Keratinocyte (primary cell): Measurements from ENCODE around the gene EID3. TPM values are rescaled to one million over a fixed set of nuclear protein-coding genes. Genes with fewer than 3 reads are reported as not detected.

Source experiments
- DNase-seq: peaks from one replicate; pipeline ENCODE4 v3.0.0-alpha.2; 2011; ENCODE audit warnings: low read depth, missing footprints, low spot score
- FAIRE-seq: peaks from 2 replicates; lab custom pipeline; 2011; peaks lifted over from hg19 to GRCh38; lab: Jason Lieb, UNC
- H2AFZ ChIP-seq: 2 replicates; pipeline ENCODE4 v1.6.0; 2012; ENCODE audit warnings: low read length, control low read depth, inconsistent platforms; ENCODE audit not compliant: control insufficient read depth
- H3K27ac ChIP-seq: 2 replicates; pipeline ENCODE4 v1.5.1; 2011; ENCODE audit warnings: low read length; ENCODE audit not compliant: control insufficient read depth, insufficient read depth
- H3K27me3 ChIP-seq: 3 replicates; pipeline ENCODE4 v1.6.0; 2011; ENCODE audit warnings: low read length; ENCODE audit not compliant: control insufficient read depth, insufficient read depth; ENCODE audit errors: extremely low read depth
- H3K36me3 ChIP-seq, 2 experiments: 2 replicates in 1 of 2; 3 replicates in 1 of 2; pipeline ENCODE4 v1.5.1; 2011; ENCODE audit warnings: low read length in 2 of 2, mild to moderate bottlenecking in 1 of 2; ENCODE audit not compliant: control insufficient read depth in 2 of 2, insufficient read depth in 2 of 2; ENCODE audit errors: extremely low read depth in 1 of 2
- H3K4me1 ChIP-seq: 3 replicates; pipeline ENCODE4 v1.5.1; 2011; ENCODE audit warnings: low read length; ENCODE audit not compliant: control insufficient read depth, insufficient read depth; ENCODE audit errors: extremely low read depth
- H3K4me2 ChIP-seq: 3 replicates; pipeline ENCODE4 v1.6.0; 2011; ENCODE audit warnings: low read depth, low read length; ENCODE audit not compliant: control insufficient read depth, insufficient read depth; ENCODE audit errors: extremely low read depth
- H3K4me3 ChIP-seq, 3 experiments: fragments of 200-600 bp in 1 of 3; sonication (generic) in 1 of 3; 2 replicates in 2 of 3; 3 replicates in 1 of 3; pipeline ENCODE4 v1.5.1; 2011 to 2016; ENCODE audit warnings: low read length in 3 of 3, mild to moderate bottlenecking in 3 of 3, control low read depth in 2 of 3, inconsistent platforms in 1 of 3, low read depth in 1 of 3, mixed read lengths in 1 of 3, mixed run types in 1 of 3, moderate library complexity in 1 of 3; ENCODE audit not compliant: control insufficient read depth in 2 of 3, insufficient read depth in 2 of 3; ENCODE audit errors: extremely low read depth in 1 of 3
- H3K79me2 ChIP-seq: 2 replicates; pipeline ENCODE4 v1.6.0; 2012; ENCODE audit warnings: low read length; ENCODE audit not compliant: control insufficient read depth, insufficient read depth
- H3K9ac ChIP-seq: 3 replicates; pipeline ENCODE4 v1.6.0; 2011; ENCODE audit warnings: low read length; ENCODE audit not compliant: control insufficient read depth, insufficient read depth; ENCODE audit errors: extremely low read depth
- H3K9me1 ChIP-seq: 3 replicates; pipeline ENCODE4 v1.6.0; 2011; ENCODE audit warnings: low read length; ENCODE audit not compliant: control insufficient read depth, insufficient read depth; ENCODE audit errors: extremely low read depth
- H3K9me3 ChIP-seq: 2 replicates; pipeline ENCODE4 v1.5.1; 2012; ENCODE audit warnings: low read depth, low read length; ENCODE audit not compliant: control insufficient read depth
- H4K20me1 ChIP-seq: 3 replicates; pipeline ENCODE4 v1.6.0; 2011; ENCODE audit warnings: low read length; ENCODE audit not compliant: control insufficient read depth, insufficient read depth; ENCODE audit errors: extremely low read depth
- EZH2 ChIP-seq: IDR thresholded peaks from one replicate; pipeline ENCODE4 v1.6.1; 2012; ENCODE audit warnings: inconsistent platforms, mild to moderate bottlenecking, low read length, moderate library complexity
- dilution Hi-C: fragments of 300-500 bp; cut with MboI; formaldehyde crosslinking; loops from one replicate; pipeline ENCODE4 v1.7.0; 2020; ENCODE audit warnings: low sequenced_read_pairs; ENCODE audit not compliant: extremely low pct_ligation_motif_present
- polyA plus RNA-seq, 5 experiments: library from polyadenylated mRNA; depleted of rRNA in 3 of 5; stranded (reverse) in 3 of 5; stranded (forward) in 1 of 5; unstranded in 1 of 5; fragments of >200 nt; gene quantifications; 1 replicate in 1 of 5; 2 replicates in 3 of 5; 3 replicates in 1 of 5; pipeline versions ENCODE4 v1.2.1 to v1.2.3, GENCODE V29; 2011 to 2012; ENCODE audit warnings: missing spikeins in 2 of 5, low read depth in 1 of 5, low replicate concordance in 1 of 5
- TF ChIP-seq, protein P1 (sequence below), 3 experiments: IDR thresholded peaks in 1 of 3; conservative IDR thresholded peaks in 1 of 3; optimal IDR thresholded peaks in 1 of 3; 2 replicates in 2 of 3; 3 replicates in 1 of 3; pipeline versions ENCODE3 to v1.5.1; 2011; ENCODE audit warnings: low read length in 3 of 3, mild to moderate bottlenecking in 3 of 3, moderate library complexity in 2 of 3, control low read depth in 1 of 3, inconsistent platforms in 1 of 3; ENCODE audit not compliant: insufficient read depth in 2 of 3; ENCODE audit errors: extremely low read depth in 1 of 3

EID3 gene
- polyA plus RNA-seq, 1 donor (not counting 4 experiments of a cell fraction or from before 2014, with no cell fraction given) = 1.8 TPM

DNA sequence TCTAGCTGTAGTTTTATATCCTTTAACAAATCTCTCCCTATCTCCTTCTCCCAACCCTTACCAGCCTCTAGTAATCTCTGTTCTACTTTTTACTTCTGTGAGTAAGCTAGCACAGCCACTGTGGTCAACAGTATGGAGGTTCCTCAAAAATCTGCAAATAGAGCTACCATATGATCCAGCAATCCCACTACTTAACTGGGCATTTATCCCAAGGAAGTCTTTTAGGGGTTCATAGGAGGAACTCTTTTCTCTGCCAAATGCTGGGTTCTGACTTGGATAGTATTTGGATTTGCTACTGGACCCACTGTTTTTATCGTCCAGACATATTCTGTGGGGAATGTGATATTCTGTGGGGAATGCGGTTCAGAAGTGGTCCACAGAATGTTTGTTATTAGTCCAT is 41.1 kb downstream of the EID3 start:
- Histone ChIP-seq H3K79me2 (peaks cover 31% of the 10 kb centered on the region), H3K27me3 (no peaks in the 10 kb centered on the region), H3K4me1 (no peaks in the 10 kb centered on the region), H3K9me3 (no peaks in the 10 kb centered on the region), H3K9me1 (no peaks in the 10 kb centered on the region), H3K36me3 (peaks cover 32 to 61% of the 10 kb centered on the region in 2 experiments), H4K20me1 (peaks cover 16% of the 10 kb centered on the region), H2AFZ (no peak overlapping the region), H3K4me3 (no peak overlapping the region), H3K4me2 (no peak overlapping the region), H3K27ac (no peak overlapping the region), H3K9ac (no peak overlapping the region)
- FAIRE-seq = no peak
- DNase-seq = no peak
- dilution Hi-C loops = no loop called here
- TF ChIP-seq, protein P1, sequence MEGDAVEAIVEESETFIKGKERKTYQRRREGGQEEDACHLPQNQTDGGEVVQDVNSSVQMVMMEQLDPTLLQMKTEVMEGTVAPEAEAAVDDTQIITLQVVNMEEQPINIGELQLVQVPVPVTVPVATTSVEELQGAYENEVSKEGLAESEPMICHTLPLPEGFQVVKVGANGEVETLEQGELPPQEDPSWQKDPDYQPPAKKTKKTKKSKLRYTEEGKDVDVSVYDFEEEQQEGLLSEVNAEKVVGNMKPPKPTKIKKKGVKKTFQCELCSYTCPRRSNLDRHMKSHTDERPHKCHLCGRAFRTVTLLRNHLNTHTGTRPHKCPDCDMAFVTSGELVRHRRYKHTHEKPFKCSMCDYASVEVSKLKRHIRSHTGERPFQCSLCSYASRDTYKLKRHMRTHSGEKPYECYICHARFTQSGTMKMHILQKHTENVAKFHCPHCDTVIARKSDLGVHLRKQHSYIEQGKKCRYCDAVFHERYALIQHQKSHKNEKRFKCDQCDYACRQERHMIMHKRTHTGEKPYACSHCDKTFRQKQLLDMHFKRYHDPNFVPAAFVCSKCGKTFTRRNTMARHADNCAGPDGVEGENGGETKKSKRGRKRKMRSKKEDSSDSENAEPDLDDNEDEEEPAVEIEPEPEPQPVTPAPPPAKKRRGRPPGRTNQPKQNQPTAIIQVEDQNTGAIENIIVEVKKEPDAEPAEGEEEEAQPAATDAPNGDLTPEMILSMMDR (optimal IDR thresholded peaks at IDR 0.05 in 1 of 3, IDR thresholded peaks at IDR 0.05 in 1 of 3, conservative IDR thresholded peaks at IDR 0.05 in 1 of 3; ENCODE audit: extremely low read depth in 1 of 3, insufficient read depth in 2 of 3, low read length in 3 of 3) = no peak

DNA sequence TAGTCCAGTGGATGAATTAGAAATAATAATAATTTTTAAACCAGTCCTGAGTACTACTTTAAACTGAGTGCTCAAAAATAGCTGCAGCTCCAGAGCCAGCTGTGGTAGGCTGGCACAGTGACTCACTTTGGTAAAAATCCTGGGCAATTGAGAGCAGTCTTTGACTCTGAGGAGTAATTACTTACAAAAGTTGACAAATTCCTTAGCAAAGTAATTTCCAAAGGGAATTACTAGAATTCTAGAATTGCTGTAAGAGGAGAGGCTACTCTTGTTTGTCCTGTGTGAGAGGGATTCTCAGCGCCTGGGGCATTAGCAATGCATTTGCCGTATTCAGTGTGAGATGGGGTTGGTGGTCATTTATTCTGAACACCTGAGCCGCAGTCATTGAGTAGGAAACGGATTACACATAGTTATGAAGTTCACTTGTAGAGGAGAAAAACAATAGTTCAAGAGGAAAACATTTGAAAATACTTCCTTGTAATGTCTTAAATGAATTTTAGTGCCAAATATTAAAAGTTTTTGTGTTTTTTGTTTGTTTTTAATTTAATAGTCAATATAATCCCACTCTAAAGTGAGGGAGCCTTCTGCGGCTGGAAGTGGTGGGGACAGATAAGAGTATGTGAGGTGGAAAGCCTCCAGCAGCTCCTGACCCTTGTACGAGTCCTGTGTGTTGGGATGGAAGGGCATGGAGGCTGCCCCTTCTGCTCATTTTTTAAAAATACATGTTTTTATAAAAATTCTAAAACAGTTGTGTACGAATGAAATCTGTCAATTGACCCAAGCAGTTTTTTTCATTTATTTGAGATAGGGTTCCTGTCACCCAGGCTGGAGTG is 41.9 kb downstream of the EID3 start:
- Histone ChIP-seq H3K9ac (no peak overlapping the region), H3K4me2 (no peak overlapping the region), H3K79me2 (peaks cover 27% of the 10 kb centered on the region), H3K9me1 (no peaks in the 10 kb centered on the region), H4K20me1 (peaks cover 18% of the 10 kb centered on the region), H3K27me3 (no peaks in the 10 kb centered on the region), H3K4me1 (no peaks in the 10 kb centered on the region), H3K36me3 (peaks cover 32 to 54% of the 10 kb centered on the region in 2 experiments), H3K4me3 (no peak overlapping the region), H3K9me3 (no peaks in the 10 kb centered on the region), H3K27ac (no peak overlapping the region), H2AFZ (no peak overlapping the region)
- FAIRE-seq = no peak
- dilution Hi-C loops = no loop called here
- no peak for DNase-seq
- TF ChIP-seq EZH2 = no peak
- TF ChIP-seq, protein P1 (optimal IDR thresholded peaks at IDR 0.05 in 1 of 3, IDR thresholded peaks at IDR 0.05 in 1 of 3, conservative IDR thresholded peaks at IDR 0.05 in 1 of 3; ENCODE audit: extremely low read depth in 1 of 3, insufficient read depth in 2 of 3, low read length in 3 of 3) = no peak
